Activated naive CD4-positive, alpha-beta T cell treated with anti-CD3 and anti-CD28 coated beads, Interleukin-2, amount 50 U/mL, for 72 hours (primary cell): ENCODE data around the gene NCOA7. TPM values are rescaled to one million over a fixed set of nuclear protein-coding genes. Genes with fewer than 3 reads are reported as not detected.

Experiments used
- ATAC-seq, 2 donors: fragments of 150-1000 bp; cut with Tn5 transposase; 2 replicates each; pipeline ENCODE4 v1.10.0; 2021; ENCODE audit warnings: mild to moderate bottlenecking in 2 of 2, moderate library complexity in 2 of 2
- DNase-seq, 2 donors: peaks; one replicate each; pipeline ENCODE4 v3.0.0; 2021 to 2022; ENCODE audit warnings: low spot score in 2 of 2
- H3K27ac Mint-ChIP-seq, 2 donors: one replicate each; pipeline ENCODE4 v1.8.0; 2022; ENCODE audit warnings: mild to moderate bottlenecking in 2 of 2, mixed read lengths in 2 of 2
- H3K36me3 Mint-ChIP-seq, 2 donors: one replicate each; pipeline ENCODE4 v1.8.0; 2022; ENCODE audit warnings: mixed read lengths in 2 of 2
- H3K9me3 Mint-ChIP-seq, 2 donors: one replicate each; pipeline ENCODE4 v1.8.0; 2022; ENCODE audit warnings: mixed read lengths in 2 of 2
- total RNA-seq, 2 donors: library from RNA; stranded (reverse); gene quantifications; one replicate each; pipeline ENCODE4 v1.2.3, GENCODE V29; 2022

NCOA7 gene, protein sequence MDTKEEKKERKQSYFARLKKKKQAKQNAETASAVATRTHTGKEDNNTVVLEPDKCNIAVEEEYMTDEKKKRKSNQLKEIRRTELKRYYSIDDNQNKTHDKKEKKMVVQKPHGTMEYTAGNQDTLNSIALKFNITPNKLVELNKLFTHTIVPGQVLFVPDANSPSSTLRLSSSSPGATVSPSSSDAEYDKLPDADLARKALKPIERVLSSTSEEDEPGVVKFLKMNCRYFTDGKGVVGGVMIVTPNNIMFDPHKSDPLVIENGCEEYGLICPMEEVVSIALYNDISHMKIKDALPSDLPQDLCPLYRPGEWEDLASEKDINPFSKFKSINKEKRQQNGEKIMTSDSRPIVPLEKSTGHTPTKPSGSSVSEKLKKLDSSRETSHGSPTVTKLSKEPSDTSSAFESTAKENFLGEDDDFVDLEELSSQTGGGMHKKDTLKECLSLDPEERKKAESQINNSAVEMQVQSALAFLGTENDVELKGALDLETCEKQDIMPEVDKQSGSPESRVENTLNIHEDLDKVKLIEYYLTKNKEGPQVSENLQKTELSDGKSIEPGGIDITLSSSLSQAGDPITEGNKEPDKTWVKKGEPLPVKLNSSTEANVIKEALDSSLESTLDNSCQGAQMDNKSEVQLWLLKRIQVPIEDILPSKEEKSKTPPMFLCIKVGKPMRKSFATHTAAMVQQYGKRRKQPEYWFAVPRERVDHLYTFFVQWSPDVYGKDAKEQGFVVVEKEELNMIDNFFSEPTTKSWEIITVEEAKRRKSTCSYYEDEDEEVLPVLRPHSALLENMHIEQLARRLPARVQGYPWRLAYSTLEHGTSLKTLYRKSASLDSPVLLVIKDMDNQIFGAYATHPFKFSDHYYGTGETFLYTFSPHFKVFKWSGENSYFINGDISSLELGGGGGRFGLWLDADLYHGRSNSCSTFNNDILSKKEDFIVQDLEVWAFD
- 10 to 100 TPM; 50.8 to 58.8 TPM for total RNA-seq

DNA sequence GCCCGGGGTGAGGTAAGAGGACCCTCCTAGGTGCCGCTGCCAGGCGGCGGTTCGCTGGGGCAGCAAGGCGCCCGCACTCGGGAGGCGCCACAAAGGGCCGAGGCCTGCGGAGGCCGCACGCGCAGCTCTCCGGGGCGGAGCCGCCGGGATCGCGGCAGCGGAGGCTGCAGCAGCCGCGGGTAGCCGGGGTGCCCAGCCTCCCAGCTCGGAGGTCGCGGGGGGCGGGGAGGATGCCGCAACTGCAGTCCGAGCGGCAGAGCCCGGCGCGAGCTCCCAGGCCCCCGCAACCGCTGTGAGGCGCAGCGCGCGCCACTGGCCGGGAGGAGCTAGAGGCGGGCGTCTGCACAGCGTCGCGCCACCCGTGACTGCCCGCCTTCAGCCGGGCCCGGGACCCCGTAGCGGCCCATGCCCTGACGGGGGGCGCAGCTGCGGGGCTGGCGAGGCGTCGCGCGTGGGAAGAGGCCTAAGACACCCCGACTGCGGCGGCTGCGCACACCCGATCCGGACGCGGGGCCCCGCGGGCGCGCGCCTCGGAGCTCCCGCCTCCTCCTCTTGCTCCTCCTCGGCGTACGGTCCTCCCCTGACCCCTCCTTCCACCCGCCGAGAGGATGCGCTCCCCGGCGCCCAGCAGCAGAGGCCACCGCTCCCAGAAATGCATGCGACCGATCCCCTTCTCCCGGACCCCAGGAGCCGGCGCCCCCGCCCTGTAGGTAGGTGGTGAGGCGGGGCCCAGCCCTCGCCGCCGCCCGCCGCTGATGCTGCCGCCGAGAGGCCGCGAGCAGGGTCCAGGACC, at the start of gene NCOA7:
NCOA7 (plus strand) TSS at position 603 of the 793 bp plus-strand sequence. CDS start 24,395 bp downstream, outside the sequence.
- peaks cover 0 to 6% of the 10 kb centered on the region in 2 donors for H3K36me3 Mint-ChIP-seq
- H3K27ac Mint-ChIP-seq, result peak within 1 kb of the TSS; percentile 97 to 98
- ATAC-seq, result peak; percentile 82 to 83
- no peaks in the 10 kb centered on the region for H3K9me3 Mint-ChIP-seq
- peak; percentile 74 to 83 for DNase-seq

DNA sequence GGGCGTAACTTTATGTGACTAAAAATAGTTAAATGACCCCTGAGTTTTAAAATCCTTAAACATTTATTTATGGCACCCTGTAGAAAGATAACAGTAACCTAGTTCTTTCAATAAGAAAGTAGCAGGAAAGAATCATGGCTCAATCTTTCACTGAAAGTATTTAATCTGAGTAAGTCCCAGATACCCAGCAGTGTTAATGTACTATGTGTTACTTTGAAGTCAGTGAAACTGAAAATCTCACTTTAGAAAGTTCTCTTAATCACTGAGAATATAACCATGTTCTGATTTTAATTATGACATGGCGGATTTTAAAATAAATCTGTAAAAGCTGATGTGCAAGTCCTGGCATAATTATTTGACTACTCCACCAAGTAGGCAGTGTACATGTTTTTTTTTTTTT, 49.4 kb upstream of the NCOA7 start:
- ATAC-seq (peak in 1 of 2 donors; percentile 92), DNase-seq (no peak)
- H3K36me3 Mint-ChIP-seq, result peaks cover 0 to 5% of the 10 kb centered on the region in 2 donors
- H3K9me3 Mint-ChIP-seq, result no peaks in the 10 kb centered on the region
- H3K27ac Mint-ChIP-seq, result no peak overlapping the region

DNA sequence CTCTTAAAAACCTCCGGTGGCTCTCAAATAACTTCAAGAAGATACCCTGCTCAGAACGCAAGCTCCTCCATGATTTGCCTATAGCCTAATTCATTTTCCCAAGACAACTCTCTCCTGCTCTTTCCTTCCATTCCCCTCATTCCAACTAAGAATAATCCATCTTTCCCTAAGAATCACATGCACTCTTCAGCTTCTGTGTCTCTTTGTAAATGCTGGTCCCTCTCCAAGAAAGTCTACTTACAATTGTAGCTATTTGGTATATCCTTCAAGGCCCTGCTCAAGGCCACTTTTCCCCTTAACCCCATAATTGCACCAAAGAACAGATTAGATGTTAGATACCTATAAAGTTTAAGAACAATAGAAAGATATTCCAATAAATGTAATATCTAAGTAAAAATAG, 48.7 kb upstream of the NCOA7 start:
- DNase-seq, result no peak

DNA sequence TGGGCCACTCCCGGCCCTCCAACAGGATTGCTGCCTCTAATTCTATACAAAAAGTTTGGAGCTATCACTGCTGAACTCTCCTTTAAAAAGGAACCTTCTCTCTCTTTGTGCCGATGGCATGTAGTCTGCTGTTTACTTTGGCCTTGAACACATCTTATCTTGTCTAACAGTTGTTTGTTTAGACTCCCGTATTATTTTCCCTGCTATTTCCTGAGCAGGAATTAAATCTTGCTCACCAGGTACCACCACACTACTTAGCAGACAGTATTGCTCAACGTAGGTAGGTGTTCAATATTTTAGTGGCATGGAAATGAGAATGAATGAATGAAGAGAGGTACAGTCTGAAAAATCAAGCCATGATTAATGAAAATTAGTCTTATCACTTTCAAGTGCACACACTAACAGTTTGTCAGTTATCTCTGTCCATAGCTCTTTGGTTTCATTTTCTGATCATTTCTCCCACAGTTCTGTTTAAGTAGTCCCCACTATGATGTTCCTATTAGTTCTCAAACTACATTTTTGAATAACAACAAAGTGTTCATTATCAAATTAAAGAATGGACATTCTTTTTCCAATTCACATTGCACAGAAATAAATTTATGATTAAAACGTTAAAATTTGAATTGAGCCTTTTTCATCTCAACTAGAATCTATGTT, 48.2 kb upstream of the NCOA7 start:
- DNase-seq (no peak), ATAC-seq (no peak)
- Mint-ChIP-seq H3K9me3 (no peaks in the 10 kb centered on the region), H3K27ac (no peak overlapping the region), H3K36me3 (peaks cover 5 to 13% of the 10 kb centered on the region in 2 donors)

More for the DNA sequence above, 48.7 kb upstream of the NCOA7 start:
- Mint-ChIP-seq H3K27ac (no peak overlapping the region), H3K9me3 (no peaks in the 10 kb centered on the region), H3K36me3 (peaks cover 5 to 12% of the 10 kb centered on the region in 2 donors)
- ATAC-seq, result no peak

DNA sequence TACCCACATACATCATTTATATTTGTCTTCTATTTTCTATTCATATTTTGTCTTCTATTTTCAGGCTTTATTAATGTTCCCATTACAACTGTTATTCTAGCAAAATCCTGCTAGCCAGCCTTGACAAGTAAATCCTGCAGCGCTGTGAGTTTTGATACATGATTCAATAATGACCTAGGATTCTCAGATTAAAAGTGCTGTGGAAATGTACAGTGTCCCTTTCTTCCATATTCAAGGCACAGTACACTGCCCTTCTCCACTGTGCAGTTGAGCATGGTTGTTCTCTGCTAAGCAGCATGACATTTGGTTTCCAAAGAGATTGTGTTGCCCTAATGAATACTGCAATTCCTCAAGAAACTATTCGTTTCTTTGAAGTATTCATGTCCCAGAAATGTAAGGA, 47.2 kb upstream of the NCOA7 start:
- DNase-seq, result no peak
- Mint-ChIP-seq H3K27ac (no peak overlapping the region), H3K9me3 (no peaks in the 10 kb centered on the region), H3K36me3 (peaks cover 5 to 13% of the 10 kb centered on the region in 2 donors)
- ATAC-seq, result no peak

DNA sequence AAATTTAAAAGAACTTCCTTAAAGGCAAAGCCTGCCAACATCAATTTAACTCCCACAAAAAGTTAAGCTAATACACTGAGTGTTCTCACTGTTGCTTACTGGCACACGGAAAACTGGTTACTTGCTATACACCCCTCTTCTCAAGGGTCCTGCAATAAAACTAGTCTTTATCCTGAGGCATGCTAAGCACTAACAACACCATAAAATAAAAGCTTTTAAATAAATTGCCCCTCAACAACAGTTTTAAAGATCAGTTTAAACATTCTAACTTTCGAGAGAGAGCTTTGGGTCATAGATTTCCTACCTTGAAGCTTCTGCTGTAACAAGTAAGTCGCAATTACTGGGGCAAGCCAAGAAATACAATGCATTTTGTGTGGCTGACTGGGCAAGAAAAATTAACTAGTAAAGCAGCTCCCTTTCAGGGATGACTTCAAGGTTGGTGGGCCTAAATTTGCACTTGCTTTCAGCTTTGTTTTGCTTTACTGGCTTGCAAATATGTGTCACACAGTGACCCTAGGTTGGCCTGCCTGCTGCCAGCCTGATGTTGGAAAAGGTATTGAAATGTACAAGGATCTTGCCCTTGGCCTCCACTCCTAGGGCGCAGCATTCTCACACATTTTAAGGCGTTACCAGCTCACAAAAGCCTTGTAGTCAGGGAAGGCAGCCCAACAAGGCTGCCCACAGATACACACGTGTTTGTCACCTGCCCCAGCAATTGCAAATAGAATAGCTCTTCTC, 45.3 kb upstream of the NCOA7 start:
- ATAC-seq (no peak), DNase-seq (no peak)
- Mint-ChIP-seq H3K9me3 (no peaks in the 10 kb centered on the region), H3K27ac (no peak overlapping the region), H3K36me3 (peaks cover 5 to 18% of the 10 kb centered on the region in 2 donors)

DNA sequence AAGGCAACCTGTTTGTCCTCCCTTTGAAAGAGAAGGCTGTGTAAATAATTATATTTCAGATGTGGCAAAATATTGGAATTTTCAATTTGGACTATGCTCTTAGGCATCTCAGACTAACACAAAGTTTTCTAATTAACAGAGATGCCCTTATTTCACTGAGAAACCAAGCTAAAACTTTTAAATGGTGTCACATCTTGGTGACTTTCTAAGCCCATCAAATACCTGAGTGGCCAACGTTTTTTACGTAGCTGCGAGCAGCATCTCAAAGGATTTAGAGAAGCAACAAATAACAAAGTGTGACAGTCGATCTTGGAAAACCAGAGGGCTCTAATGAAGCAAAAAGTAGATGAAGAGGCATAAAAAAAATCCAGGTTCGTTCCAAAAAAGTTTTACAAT, 44.7 kb upstream of the NCOA7 start:
- ATAC-seq (no peak), DNase-seq (no peak)
- Mint-ChIP-seq H3K9me3 (no peaks in the 10 kb centered on the region), H3K27ac (no peak overlapping the region), H3K36me3 (peaks cover 5 to 18% of the 10 kb centered on the region in 2 donors)

DNA sequence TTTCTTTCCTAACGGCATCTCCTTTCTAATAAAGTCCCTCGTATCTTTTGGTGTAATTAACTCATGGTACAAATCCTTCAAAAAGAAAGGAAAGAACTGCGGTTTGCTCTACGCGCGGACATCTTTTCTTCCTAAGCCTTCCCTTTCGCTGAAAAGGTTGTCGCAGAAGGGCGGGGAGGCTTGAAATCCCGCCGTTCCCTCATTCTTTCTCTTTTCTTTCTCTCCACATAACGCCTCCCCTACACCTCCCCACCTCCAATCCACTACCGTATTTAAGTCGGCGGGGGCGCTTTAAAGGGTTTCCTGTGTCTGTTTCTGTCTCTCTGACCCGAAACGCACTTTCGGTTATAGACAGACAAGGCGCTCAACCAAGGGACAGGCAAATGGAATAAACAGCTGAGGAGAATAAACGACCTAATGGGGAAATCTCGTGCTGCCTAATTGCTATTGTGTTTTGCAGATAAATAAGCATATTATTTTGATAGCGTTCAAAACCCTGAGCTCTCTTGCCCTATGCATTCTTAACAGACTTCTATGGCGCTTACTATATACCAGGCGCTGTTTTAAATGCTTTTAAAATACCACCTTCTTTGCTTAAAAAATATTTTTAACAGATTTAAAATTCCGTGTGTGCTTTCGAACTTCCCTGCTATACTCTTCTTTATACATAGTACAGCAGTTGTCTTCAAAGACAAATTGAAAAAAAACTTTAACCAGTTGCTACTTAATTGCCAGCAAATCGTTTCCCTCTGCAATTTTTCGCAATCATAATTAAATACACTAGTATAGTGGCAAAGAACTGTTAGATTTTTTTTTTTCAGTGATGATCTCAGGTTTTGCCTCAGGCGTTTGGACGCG, 43.8 kb upstream of the NCOA7 start:
- DNase-seq (peak in 1 of 2 donors; percentile 63), ATAC-seq (peak; percentile 43 to 60)
- H3K36me3 Mint-ChIP-seq, result peaks cover 5 to 18% of the 10 kb centered on the region in 2 donors
- H3K27ac Mint-ChIP-seq, result peak overlapping the region in 1 of 2 donors; percentile 9
- H3K9me3 Mint-ChIP-seq, result no peaks in the 10 kb centered on the region

DNA sequence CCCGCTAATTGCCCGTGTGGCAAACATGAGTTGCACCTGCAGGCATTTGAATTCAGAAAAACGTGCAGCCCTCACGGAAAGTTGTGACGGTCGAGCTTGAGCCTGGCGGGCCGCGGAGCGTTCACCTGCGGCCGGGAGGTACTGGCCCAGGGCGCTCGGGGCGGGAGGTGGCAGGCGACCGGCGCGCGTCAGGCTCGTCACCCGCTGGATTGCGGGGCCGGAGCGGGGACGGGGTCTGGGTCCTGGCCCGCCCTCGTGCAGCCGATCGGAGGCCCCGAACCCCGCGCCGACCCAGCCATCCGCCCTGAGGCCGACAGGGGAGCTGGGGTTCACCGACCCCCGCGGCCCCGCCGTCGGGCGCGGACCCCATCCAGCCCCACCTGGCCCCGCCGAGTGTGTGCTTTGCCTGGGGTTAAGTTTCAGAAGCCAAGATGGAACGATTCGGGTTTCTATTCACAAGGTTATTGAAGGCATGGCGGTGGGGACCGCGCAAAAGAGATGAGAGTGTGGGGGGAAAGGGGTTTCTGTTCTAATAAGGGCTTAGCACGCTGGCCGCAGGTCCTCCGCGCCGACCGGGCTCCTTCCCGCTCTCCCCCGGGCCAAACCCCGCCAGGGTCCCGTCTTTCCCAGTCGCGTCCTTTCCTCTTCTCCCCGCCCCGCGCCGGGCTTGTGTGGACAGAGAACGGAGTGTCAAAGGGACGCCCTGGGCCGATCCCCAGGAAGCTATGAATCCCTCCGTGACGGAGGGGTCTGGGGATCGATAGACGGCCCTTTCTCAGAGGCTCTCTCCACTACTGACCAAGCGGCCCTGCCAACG, 43.0 kb upstream of the NCOA7 start:
- ATAC-seq, result peak in 1 of 2 donors; percentile 8
- Mint-ChIP-seq H3K36me3 (peaks cover 5 to 18% of the 10 kb centered on the region in 2 donors), H3K9me3 (no peaks in the 10 kb centered on the region), H3K27ac (peak overlapping the region in 1 of 2 donors; percentile 9)
- DNase-seq, result peak in 1 of 2 donors; percentile 37

DNA sequence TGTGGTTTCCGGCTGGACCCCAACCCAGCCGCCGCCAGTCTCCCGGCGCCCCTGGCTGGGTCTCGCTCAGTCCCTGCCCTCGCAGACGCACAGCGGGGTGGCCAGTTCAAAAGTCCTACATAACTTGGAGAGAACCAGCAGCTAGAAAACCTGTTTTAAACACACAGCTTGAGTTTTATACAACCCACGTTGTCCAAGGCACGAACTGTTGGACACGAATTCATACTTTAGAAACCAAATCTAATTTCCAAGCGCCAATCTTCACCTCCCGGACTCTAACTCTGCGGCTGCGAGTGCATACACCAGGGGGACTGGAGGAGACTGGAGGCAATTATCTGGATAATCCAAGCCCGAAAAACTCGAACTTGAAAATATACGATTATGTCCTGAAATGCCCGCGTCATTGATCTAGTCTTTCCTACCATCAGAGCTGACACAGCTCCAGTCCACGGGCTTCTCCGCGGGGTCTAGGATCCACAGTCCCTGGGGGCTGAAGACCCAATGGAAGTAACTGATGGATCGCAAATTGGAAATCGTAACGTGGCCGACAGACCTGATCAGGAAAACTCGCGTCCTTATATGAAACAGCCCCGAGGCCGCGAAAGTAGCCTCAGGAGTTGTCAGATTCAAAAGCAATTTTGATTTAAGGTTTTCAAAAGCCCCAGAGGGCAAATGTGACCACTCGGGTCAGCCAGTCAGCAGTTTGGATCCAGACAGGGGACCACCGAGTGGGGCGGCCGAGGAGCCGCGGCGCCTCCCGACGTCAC, 42.2 kb upstream of the NCOA7 start:
- H3K9me3 Mint-ChIP-seq, result no peaks in the 10 kb centered on the region
- H3K27ac Mint-ChIP-seq, result no peak overlapping the region
- ATAC-seq (peak in 1 of 2 donors; percentile 1), DNase-seq (no peak)
- H3K36me3 Mint-ChIP-seq, result peaks cover 5 to 18% of the 10 kb centered on the region in 2 donors

DNA sequence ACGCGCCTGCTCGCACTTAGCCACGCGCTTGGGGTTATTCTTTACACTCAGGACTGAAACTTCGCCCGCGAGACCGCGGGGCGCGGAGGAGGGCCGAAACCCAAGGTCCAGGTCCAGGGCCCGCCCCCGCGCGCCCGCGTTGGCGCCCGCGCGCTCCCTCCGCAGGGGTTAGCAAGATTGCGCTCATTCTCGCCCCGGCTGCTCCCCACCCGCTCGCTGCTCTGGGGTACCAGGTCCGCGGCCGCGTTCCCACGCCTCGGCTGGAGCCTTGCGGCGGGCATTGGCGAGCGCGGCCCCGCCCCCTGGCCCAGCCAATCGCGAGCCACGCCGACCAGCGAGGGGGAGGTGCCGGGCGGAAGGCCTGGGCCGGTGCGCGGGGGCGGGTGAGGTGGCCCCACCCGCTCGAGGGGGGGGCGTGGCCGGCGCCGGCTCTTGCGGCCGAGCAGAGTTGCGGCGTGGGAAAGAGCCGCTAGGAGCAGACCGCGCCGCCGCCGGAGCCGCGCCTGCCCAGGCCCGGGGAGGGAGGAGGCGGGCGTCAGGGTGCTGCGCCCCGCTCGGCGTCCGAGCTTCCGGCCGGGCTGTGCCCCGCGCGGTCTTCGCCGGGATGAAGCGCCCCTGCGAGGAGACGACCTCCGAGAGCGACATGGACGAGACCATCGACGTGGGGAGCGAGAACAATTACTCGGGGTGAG, 41.4 kb upstream of the NCOA7 start, which contains the start of gene HEY2:
HEY2 (plus strand) TSS at position 460 of the 692 bp plus-strand sequence; CDS start at position 605, 145 bp downstream.
- DNase-seq, result peak; percentile 88 to 90
- peaks cover 5 to 18% of the 10 kb centered on the region in 2 donors for H3K36me3 Mint-ChIP-seq
- H3K9me3 Mint-ChIP-seq, result no peaks in the 10 kb centered on the region
- peak; percentile 84 to 86 for ATAC-seq
- H3K27ac Mint-ChIP-seq, result peak within 1 kb of the TSS; percentile 12 to 55

DNA sequence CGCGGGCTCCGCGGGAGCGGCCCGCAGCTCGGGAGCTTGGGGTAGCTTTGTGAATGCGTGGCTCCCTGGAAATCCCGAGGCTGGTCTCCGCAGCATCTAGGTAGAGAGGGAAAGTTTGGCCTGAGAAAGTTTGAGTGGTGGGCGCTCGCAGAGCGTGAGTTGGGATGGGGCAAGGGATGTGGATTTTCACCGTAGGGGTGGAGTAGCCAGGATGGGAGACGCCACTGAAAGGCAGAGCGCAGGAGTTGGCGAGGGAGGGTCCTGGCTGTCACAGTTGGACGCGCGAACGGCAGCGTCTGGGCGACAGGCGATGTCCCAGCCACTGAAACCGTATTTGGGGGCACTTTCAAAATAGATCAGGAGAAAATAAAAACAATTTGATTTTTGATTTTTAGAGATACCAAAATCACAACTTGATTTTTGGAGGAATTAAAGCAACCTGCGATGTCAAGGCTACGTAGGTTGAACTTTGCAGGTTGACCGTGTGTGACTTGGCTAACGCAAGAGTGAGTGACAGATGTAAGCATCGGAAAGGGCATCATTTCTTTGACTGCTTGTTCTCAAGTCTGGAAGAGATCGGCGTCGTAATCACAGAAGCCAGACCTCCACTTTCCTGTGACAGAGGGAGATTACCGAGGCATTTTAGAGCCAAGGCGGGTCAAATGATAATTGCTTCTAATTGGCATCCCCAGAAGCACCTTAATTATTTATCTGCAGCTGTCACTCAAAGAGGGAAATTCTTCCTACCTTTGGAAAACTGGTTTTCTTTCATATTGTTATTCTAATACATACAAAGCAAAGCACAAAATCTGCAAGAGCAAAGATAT, 40.7 kb upstream of the NCOA7 start:
- no peak for ATAC-seq
- Mint-ChIP-seq H3K36me3 (peaks cover 5 to 18% of the 10 kb centered on the region in 2 donors), H3K27ac (peak overlapping the region; percentile 12 to 55), H3K9me3 (no peaks in the 10 kb centered on the region)
- no peak for DNase-seq
